Dendritic cell treated with granulocyte-macrophage colony-stimulating factor and Interleukin-4, amounts not matched to agents 40 ng/mL and 50 ng/mL, for 4 days (primary cell): Measurements from ENCODE around the gene CDC40.

Experiments used
- H3K27ac Mint-ChIP-seq: one replicate; pipeline ENCODE4 v1.8.0; 2022; ENCODE audit warnings: mild to moderate bottlenecking, mixed read lengths
- H3K27me3 Mint-ChIP-seq: one replicate; pipeline ENCODE4 v1.8.0; 2022; ENCODE audit warnings: mild to moderate bottlenecking, mixed read lengths
- H3K36me3 Mint-ChIP-seq: one replicate; pipeline ENCODE4 v1.8.0; 2022; ENCODE audit warnings: low read depth, mixed read lengths
- H3K4me1 Mint-ChIP-seq: one replicate; pipeline ENCODE4 v1.8.0; 2022; ENCODE audit warnings: low read depth, mixed read lengths
- H3K4me3 Mint-ChIP-seq: one replicate; pipeline ENCODE4 v1.8.0; 2022; ENCODE audit warnings: mild to moderate bottlenecking, moderate library complexity, mixed read lengths
- H3K9me3 Mint-ChIP-seq: one replicate; pipeline ENCODE4 v1.8.0; 2022; ENCODE audit warnings: mixed read lengths
- intact Hi-C: fragments of 100-400 bp; cut with micrococcal nuclease; formaldehyde crosslinking; loops from one replicate; pipeline ENCODE4 v1.15.0; 2022

CDC40 gene

DNA sequence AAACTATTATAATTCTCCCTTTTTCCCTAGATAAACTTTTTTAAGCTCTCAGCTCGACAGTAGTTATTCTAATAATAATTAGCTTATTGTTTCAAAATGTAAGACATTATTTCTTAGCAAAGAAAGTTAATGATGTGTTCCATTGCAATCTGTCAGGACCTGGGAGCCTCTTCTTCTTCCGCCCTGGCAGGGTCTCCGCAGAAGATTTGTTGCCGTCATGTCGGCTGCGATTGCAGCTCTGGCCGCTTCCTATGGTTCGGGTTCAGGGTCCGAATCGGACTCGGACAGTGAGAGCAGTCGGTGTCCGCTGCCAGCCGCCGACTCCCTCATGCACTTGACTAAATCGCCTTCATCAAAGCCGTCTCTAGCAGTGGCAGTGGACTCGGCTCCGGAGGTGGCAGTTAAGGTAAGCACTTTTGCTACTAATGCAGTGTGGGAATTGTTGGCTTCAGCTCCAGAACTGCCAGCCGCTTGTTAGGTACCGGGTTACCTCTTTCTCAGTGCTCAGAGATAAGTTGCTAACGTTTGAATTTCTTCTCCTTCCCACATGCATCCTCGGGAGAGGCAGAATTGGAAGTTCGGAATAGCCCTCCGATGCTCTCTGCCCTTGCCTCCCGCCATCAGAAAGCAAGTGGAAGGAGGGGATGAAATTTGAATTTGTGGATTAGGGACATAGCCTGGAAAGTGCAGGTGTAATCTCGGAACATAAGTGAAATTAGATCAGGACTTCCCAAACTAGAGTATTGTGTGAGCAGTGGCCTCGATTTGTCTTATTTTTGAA is at the start of gene CDC40:
Gene CDC40, plus strand, starts transcription at position 200 of the 781 bp plus-strand sequence. Its CDS starts 18 bp downstream, at position 218.
- no peak within 1 kb of the TSS for H3K27ac Mint-ChIP-seq
- H3K27me3 Mint-ChIP-seq = peaks cover 5% of the 10 kb centered on the region
- peaks cover 18% of the 10 kb centered on the region for H3K36me3 Mint-ChIP-seq
- peaks cover 7% of the 10 kb centered on the region for H3K4me1 Mint-ChIP-seq
- intact Hi-C loops = loop anchor here (1.0 kb wide), 1 partner anchor 489 kb away; the partner anchor contains the start of genes AK9 and FIG4
- H3K9me3 Mint-ChIP-seq = no peaks in the 10 kb centered on the region
- H3K4me3 Mint-ChIP-seq = no peak within 1 kb of the TSS

DNA sequence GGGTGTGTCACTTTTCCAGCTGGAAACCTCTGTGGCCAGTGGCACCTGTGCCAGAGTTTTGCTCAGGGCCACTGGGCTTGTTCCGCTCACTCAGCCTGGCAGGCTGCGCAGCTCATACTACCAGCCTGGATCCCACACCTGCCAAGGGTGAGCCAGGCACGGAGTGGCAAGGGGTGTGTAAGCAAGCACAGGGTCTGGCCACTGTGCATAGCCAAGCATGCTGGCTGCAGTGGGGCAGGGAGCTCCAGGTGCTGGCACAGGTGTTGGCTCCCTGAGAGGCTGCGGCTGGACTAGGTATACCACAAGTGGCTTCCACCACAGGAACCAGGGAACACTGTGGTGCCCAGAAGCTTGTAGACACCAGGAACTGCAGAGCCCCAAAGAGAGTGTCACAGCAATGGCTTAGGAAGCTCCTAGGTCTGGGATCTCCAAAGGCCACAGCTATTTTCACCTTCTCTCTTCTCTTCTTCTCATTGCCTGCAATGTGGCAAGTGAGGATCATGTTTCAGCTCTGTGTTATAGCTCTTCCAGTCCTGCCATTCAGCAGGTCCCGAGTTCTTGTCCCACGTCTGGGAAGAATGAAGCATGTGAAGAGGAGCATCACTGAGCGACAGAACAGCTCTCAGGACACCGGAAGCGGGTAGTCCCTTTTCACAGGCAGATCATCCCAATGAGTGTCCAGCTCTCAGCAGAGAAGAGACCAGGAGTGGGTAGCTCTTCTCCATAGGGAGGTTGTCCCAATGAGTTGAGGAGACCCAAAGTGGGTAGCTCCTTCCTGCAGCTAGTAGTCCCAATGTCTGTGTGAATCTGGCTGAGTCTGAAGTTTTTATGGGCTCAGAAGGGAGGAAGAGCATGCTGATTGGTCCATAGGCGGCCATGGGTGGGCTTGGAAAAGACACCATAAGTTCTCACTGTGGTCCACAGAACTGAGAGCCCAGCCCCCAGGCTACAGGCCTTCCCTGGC is 42.0 kb upstream of the CDC40 start:
- no peak overlapping the region for H3K4me3 Mint-ChIP-seq
- no peak overlapping the region for H3K27ac Mint-ChIP-seq
- H3K36me3 Mint-ChIP-seq = no peaks in the 10 kb centered on the region
- intact Hi-C loops = no loop called here
- H3K9me3 Mint-ChIP-seq = peaks cover 22% of the 10 kb centered on the region
- H3K4me1 Mint-ChIP-seq = no peaks in the 10 kb centered on the region
- no peaks in the 10 kb centered on the region for H3K27me3 Mint-ChIP-seq

DNA sequence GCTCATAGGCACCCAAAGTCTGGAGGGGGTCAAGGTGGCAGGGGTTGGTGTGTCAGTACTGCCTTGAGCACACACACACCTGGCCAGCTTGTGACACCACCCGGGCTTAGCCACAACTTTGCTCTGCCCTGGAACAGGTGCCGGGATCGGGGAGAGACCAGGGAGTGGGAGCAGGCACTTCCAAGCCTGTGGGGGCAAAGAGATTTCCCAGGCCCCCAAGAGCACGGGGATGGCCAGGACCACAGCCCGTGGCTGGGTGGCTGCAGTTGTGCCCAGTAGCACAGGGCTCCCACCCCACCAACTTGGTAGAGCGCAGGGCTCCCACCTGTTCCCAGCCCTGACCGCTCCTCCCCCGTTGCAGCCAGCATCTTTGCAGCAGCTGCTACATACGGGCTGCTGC is 41.2 kb upstream of the CDC40 start:
- Mint-ChIP-seq H3K9me3 (peaks cover 22% of the 10 kb centered on the region), H3K27ac (no peak overlapping the region), H3K4me3 (no peak overlapping the region), H3K4me1 (no peaks in the 10 kb centered on the region), H3K27me3 (no peaks in the 10 kb centered on the region), H3K36me3 (no peaks in the 10 kb centered on the region)
- intact Hi-C loops = no loop called here

DNA sequence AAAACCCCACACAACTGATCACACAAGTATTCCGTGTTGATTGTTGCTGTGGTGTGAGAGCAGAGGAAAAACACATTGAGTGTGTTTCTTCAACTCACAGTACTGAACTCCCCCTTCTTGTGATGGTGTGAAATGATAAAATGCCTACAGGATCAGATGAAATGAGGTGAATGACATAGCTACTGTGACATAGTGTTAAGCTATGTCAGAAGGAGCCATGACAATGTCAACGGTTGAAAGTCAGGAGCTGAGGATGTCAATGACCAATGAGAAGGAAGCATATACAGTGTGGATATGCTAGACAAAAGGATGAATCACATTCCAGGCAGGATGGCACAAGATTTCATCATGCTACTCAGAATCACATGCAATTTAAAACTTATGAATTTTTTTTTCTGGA is 39.6 kb upstream of the CDC40 start:
- intact Hi-C loops = no loop called here
- no peaks in the 10 kb centered on the region for H3K27me3 Mint-ChIP-seq
- H3K4me3 Mint-ChIP-seq = no peak overlapping the region
- H3K4me1 Mint-ChIP-seq = no peaks in the 10 kb centered on the region
- H3K36me3 Mint-ChIP-seq = no peaks in the 10 kb centered on the region
- H3K27ac Mint-ChIP-seq = no peak overlapping the region
- peaks cover 22% of the 10 kb centered on the region for H3K9me3 Mint-ChIP-seq

DNA sequence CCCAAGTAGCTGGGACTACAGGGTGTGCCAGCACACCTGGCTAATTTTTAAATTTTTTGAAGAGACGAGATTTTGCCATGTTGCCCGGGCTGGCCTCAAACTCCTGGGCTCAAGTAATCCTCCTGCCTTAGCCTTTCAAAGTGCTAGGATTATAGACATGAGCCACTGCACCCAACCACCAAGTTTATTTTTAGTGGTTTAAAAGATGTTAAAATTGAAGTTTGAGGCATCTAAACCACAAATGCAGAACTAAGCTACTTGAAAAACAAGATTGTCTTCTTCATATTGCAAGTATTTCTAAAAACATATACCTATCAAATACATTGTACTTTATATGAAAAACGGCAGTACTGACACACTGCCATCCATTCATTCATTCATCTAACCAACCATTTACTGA is 32.4 kb upstream of the CDC40 start:
- no peaks in the 10 kb centered on the region for H3K27me3 Mint-ChIP-seq
- intact Hi-C loops = no loop called here
- H3K27ac Mint-ChIP-seq = no peak overlapping the region
- no peaks in the 10 kb centered on the region for H3K9me3 Mint-ChIP-seq
- H3K4me3 Mint-ChIP-seq = no peak overlapping the region
- H3K36me3 Mint-ChIP-seq = no peaks in the 10 kb centered on the region
- H3K4me1 Mint-ChIP-seq = peaks cover 4% of the 10 kb centered on the region

DNA sequence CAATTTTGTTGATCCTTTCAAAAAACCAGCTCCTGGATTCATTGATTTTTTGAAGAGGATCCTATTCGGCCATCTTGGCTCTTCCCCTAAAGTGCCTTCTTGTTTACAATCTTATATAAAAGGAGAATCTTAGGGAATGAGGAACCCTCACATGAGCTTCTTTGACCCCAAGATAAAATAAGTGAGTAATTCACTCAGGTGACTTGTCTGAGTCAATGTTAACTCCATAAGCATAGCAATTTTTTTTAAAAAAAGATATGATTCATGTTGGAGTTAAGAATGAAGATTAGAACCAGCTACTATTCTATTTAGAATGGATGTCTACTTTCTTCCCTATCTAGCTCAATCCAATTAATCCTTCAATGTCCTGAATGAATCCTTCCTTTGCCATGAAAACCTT is 21.7 kb upstream of the CDC40 start:
- Mint-ChIP-seq H3K27me3 (no peaks in the 10 kb centered on the region), H3K4me3 (no peak overlapping the region), H3K36me3 (no peaks in the 10 kb centered on the region), H3K4me1 (no peaks in the 10 kb centered on the region), H3K9me3 (no peaks in the 10 kb centered on the region), H3K27ac (no peak overlapping the region)
- intact Hi-C loops = no loop called here

DNA sequence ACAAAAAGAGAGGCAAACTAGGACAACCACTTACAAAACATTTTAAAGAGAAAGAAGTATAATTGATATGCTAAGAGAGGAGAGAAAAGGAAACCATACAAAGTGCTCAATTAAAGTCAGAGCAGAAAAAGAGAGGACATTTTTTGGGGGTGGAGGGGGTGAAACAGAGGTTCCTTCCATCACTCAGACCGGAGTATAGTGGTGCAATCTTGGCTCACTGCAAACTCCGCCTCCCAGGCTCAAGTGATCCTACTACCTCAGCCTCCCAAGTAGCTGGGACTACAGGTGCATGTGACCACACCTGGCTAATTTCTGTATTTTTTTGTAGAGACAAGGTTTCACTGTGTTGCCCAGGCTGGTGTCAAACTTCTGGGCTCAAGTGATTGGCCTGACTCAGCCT is 10.1 kb upstream of the CDC40 start:
- Mint-ChIP-seq H3K9me3 (no peaks in the 10 kb centered on the region), H3K4me1 (no peaks in the 10 kb centered on the region), H3K27me3 (no peaks in the 10 kb centered on the region), H3K27ac (no peak overlapping the region), H3K4me3 (no peak overlapping the region), H3K36me3 (no peaks in the 10 kb centered on the region)
- intact Hi-C loops = loop anchor here (10.0 kb wide), 1 partner anchor 225 kb away; no protein-coding TSS in a partner anchor

DNA sequence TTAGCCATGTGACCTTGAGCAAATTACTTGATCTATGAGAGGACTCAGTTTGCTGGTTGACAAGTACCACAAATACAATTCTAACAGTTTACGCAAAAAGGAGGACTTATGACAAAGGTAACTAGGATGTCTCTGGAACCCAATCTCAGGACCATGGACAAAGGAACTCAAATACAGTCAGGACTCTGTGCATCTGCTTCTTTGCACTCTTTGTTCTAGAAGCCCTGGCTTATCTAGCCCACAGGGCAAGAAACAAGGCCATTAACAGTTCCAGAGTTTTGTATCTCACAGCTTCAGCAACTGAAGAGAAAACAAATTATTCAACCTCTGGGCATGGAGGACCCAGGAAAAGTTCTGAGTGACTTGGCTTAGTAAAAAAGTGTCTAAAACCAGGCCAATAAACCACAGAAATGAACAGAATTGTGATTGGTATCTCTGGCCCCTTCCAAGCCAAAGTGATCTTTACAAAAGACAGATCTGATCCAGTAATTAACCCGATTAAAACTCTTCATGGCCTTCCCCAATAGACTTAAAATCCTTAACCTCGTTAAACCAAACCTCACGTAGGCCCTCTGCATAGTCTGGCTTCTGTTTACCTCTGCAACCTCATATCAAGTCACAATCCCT is 6.6 kb upstream of the CDC40 start:
- H3K27ac Mint-ChIP-seq = no peak overlapping the region
- H3K4me1 Mint-ChIP-seq = peaks cover 5% of the 10 kb centered on the region
- no peaks in the 10 kb centered on the region for H3K36me3 Mint-ChIP-seq
- H3K4me3 Mint-ChIP-seq = no peak overlapping the region
- H3K9me3 Mint-ChIP-seq = no peaks in the 10 kb centered on the region
- peaks cover 4% of the 10 kb centered on the region for H3K27me3 Mint-ChIP-seq
- intact Hi-C loops = loop anchor here (10.0 kb wide), 1 partner anchor 221 kb away; no protein-coding TSS in a partner anchor

DNA sequence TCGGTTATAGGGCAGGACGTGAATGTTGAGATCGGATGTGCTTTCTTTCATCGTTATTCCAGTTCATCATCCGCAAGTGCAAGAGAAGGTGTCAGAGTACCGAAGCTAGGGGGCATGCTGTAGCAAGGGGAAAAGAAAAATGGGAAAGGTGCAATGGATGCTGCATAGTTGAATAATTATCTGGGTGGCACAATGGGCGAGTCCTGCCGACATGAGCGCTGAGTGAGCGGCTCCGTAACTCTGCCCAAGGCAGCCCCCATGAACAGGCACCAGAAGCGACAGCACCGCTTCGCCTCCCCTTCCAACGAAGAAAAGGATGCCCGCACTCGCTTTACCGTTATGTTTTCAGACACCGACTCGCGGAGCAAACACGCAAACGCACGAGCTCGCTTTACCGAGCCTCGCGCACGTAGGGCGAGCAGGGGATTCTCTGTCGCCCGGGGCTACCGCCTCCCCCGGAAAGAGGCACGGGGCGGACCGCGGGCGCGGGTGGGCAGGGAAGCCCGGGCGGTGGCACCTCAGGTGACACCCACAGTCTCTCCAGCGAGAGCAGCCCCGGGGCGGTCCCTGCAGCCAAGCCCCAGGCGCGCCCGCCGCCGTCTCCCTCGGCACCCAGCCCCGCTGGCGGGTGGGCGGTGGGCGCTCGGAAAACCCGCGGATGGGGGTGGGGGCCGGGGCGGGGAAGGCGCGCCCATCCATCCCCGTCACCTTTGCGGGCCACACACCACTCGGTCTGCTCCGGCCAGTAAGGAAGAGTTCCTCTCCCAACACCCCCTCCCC is 1.4 kb upstream of the CDC40 start:
- Mint-ChIP-seq H3K27ac (no peak overlapping the region), H3K36me3 (peaks cover 16% of the 10 kb centered on the region), H3K9me3 (no peaks in the 10 kb centered on the region), H3K27me3 (peaks cover 5% of the 10 kb centered on the region), H3K4me1 (peaks cover 7% of the 10 kb centered on the region), H3K4me3 (no peak overlapping the region)
- intact Hi-C loops = loop anchor here (10.0 kb wide), 1 partner anchor 216 kb away; no protein-coding TSS in a partner anchor

DNA sequence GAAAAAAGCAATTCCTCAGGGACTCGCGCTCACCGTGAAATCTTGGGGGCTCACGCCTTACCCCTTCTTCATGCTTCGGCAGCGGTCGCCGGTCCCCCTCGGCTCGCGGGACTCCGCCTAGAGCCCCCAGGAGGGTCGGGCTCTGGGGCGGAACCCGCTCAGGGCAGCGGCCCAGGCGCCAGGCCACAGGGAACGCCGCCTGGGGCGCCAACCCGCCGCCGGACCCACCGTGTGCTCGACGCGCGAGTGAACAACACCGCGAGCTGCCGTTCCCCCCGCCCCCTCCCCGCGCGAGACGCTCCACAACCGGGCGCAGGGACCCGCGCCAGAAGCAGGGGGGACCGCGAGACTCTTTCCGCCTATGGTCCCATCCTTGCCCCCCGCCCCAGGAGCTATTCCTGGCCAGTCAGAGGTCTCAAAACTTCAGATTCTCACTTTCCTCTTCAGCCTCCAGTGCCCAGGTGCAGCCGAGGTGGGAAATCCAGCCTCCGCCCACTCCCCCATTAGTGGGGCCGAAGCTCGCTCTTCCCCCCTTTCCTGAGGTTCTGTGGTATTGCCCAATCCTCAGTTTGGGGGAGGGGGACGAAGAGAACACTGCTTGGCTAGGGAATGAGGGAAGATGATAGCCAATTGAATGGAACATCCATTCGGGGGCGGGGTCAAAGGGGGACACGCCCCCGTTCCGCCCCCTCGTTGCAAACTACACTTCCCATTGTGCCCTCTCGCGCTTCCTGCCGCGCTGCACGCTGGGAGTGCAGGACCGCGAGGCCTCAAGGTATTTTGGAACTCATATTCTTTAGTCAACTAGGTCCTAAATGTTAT is 610 bp upstream of the CDC40 start, which contains the start of gene WASF1:
Gene WASF1, minus strand, starts transcription at position 265 of the 822 bp plus-strand sequence. CDS start 52,069 bp downstream, outside the sequence.
- H3K9me3 Mint-ChIP-seq = no peaks in the 10 kb centered on the region
- H3K27ac Mint-ChIP-seq = no peak within 1 kb of the TSS
- H3K4me3 Mint-ChIP-seq = no peak within 1 kb of the TSS
- H3K27me3 Mint-ChIP-seq = peaks cover 5% of the 10 kb centered on the region
- peaks cover 7% of the 10 kb centered on the region for H3K4me1 Mint-ChIP-seq
- peaks cover 16% of the 10 kb centered on the region for H3K36me3 Mint-ChIP-seq
- intact Hi-C loops = loop anchor here (1.0 to 10.0 kb wide), 2 partner anchors 215 to 488 kb away; partner anchors contain the start of genes AK9 and FIG4

DNA sequence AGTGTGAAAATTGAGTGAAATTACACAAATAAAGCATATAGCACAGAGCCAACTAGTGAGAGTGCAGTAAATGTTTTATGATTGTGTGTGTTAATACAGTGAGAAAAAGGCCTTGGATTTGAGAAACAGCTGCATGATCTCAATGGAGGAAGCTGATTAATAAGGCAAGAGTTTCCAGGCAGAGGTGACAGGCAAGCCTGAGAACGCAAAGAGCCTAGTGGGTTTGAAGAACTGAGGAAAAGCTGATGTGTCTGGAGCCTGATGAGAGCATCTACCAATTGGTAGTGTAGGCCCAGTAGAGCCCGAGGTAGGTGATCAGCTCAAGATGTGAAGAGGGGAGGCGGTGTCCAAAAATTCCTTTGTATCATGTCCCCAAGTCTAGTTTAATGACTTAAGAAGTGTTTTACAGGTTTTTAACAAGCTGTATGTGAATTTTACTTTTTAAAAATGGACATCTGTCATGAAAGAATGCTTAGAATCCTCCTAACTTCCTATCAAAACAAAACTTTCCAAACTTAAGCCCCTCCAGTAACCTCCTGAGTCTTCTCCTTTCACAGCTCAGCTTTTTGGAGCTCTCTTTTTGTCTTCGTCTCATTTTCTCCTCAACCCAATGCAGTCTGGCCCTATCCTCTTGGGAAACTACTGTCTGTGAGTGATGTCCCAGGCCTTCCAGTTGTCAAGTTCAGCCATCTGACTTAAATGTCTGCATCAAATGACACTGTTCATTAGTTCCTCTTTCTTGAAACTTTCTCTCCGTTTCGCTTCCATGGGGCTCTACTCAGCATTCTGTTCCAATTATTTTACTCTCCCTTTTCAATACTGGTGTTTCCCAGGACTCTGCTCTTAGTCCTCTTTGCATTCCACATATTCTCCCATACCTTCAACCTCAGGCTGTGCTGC is 1.2 kb downstream of the CDC40 start:
- H3K27ac Mint-ChIP-seq = no peak overlapping the region
- peaks cover 20% of the 10 kb centered on the region for H3K36me3 Mint-ChIP-seq

More for the DNA sequence above, 1.2 kb downstream of the CDC40 start:
- Mint-ChIP-seq H3K27me3 (peaks cover 5% of the 10 kb centered on the region), H3K4me1 (peaks cover 14% of the 10 kb centered on the region), H3K4me3 (no peak overlapping the region), H3K9me3 (no peaks in the 10 kb centered on the region)
- intact Hi-C loops = no loop called here
